Esophagus squamous epithelium (tissue), 4 donors: Measurements from ENCODE around the gene FAM209B.

Source experiments
- CTCF ChIP-seq, 6 experiments: fragments of 450-650 bp in 4 of 6; fragments of 200-600 bp in 2 of 6; sonication (generic) in 2 of 6; IDR thresholded peaks; one replicate each; pipeline ENCODE4 v1.5.1; 2016 to 2019; ENCODE audit warnings: antibody characterized with exemption in 6 of 6, mild to moderate bottlenecking in 4 of 6, moderate library complexity in 4 of 6
- POLR2A ChIP-seq, 4 donors: fragments of 450-650 bp; IDR thresholded peaks; one replicate each; pipeline ENCODE4 v1.6.1; 2017; ENCODE audit warnings: antibody characterized with exemption in 4 of 4, mild to moderate bottlenecking in 4 of 4, moderate library complexity in 3 of 4

GRCh38 chr20:56517641-56518040 lies 15.4 kb upstream of the FAM209B start:
- no peak for TF ChIP-seq POLR2A (IDR thresholded peaks at IDR 0.05)
- no peak for TF ChIP-seq CTCF (IDR thresholded peaks at IDR 0.05)
